ENCODE data around the gene EID2B. TPM values are rescaled to one million over a fixed set of nuclear protein-coding genes. Genes with fewer than 3 reads are reported as not detected.

The EID2B gene
- total and polyA plus RNA-seq, 9 of the 15 experiments (the other 6 are each of a cell fraction or from before 2014, with no cell fraction given): 2.8 to 8.8 (median 4.8) TPM

GRCh38 chr19:39506944-39507714, 25.5 kb downstream of the EID2B start (continued):
- no peak for TF ChIP-seq ZMIZ1 (IDR thresholded peaks at IDR 0.05; ENCODE audit: low read depth in 2 of 2, low read length in 2 of 2)
- peak; percentile 63; the same call in 1 of the 2 replicates for TF ChIP-seq KDM2B (CRISPR knock-in tag; IDR thresholded peaks at IDR 0.05)
- TF ChIP-seq HNRNPLL (IDR thresholded peaks at IDR 0.05; ENCODE audit: low read depth, low read length, poor library complexity, severe bottlenecking): peak; percentile 76
- peak; percentile 100 for TF ChIP-seq CTBP1 (IDR thresholded peaks at IDR 0.05; ENCODE audit: borderline replicate concordance)
- no peak for TF ChIP-seq ZNF551 (CRISPR knock-in tag; IDR thresholded peaks at IDR 0.05)
- TF ChIP-seq JUN (IDR thresholded peaks at IDR 0.05; ENCODE audit: borderline replicate concordance, low read depth, low read length): peak; percentile 25; the same call in 1 of the 2 replicates
- TF ChIP-seq JUN (CRISPR knock-in tag; IDR thresholded peaks at IDR 0.05; ENCODE audit: borderline replicate concordance): no peak; the same call in 1 of the 2 replicates
- peak; percentile 98 for TF ChIP-seq FOXP1 (CRISPR knock-in tag; IDR thresholded peaks at IDR 0.05)
- TF ChIP-seq NR1H2 (CRISPR knock-in tag; IDR thresholded peaks at IDR 0.05): peak; percentile 50; the same call in 1 of the 2 replicates
- no peak for TF ChIP-seq EHMT2 (IDR thresholded peaks at IDR 0.05)
- peak; percentile 96 for TF ChIP-seq MAX (CRISPR knock-in tag; IDR thresholded peaks at IDR 0.05)
- no peak for TF ChIP-seq E2F8 (IDR thresholded peaks at IDR 0.05; ENCODE audit: low read depth, partially characterized antibody)
- no peak for TF ChIP-seq CGGBP1 (CRISPR knock-in tag; IDR thresholded peaks at IDR 0.05)
- TF ChIP-seq POLR2A (conservative IDR thresholded peaks at IDR 0.05): peak; percentile 61; the same call in 1 of the 2 replicates
- TF ChIP-seq CHD1 (IDR thresholded peaks at IDR 0.05; ENCODE audit: low read length): peak; percentile 50
- TF ChIP-seq HMGXB4 (CRISPR knock-in tag; IDR thresholded peaks at IDR 0.05): no peak
- peak; percentile 43 for TF ChIP-seq ZNF121 (CRISPR knock-in tag; conservative IDR thresholded peaks at IDR 0.05)
- TF ChIP-seq ZBTB26 (CRISPR knock-in tag; IDR thresholded peaks at IDR 0.05): no peak
